Ishikawa (cell line): ENCODE results near the gene COL20A1.

Source experiments
- CEBPB ChIP-seq: IDR thresholded peaks from 2 replicates; pipeline ENCODE4 v1.6.1; 2012
- CREB1 ChIP-seq: IDR thresholded peaks from 2 replicates; pipeline ENCODE4 v1.6.1; 2012; ENCODE audit warnings: low read depth
- EGR1 ChIP-seq: IDR thresholded peaks from 2 replicates; pipeline ENCODE4 v1.6.1; 2012
- EP300 ChIP-seq: IDR thresholded peaks from 2 replicates; pipeline ENCODE4 v1.6.1; 2012; ENCODE audit warnings: borderline replicate concordance
- FOXM1 ChIP-seq: IDR thresholded peaks from 2 replicates; pipeline ENCODE4 v1.6.1; 2012; ENCODE audit warnings: low read depth, borderline replicate concordance
- MAX ChIP-seq: IDR thresholded peaks from 2 replicates; pipeline ENCODE4 v1.6.1; 2012
- NFIC ChIP-seq: IDR thresholded peaks from 2 replicates; pipeline ENCODE4 v1.6.1; 2012
- RAD21 ChIP-seq: IDR thresholded peaks from 2 replicates; pipeline ENCODE4 v1.6.1; 2012; ENCODE audit warnings: low read depth
- REST ChIP-seq: IDR thresholded peaks from 2 replicates; pipeline ENCODE4 v1.6.1; 2012; ENCODE audit warnings: low read depth, mild to moderate bottlenecking
- TAF1 ChIP-seq: IDR thresholded peaks from 2 replicates; pipeline ENCODE4 v1.6.1; 2012; ENCODE audit warnings: low read depth, mild to moderate bottlenecking
- TCF12 ChIP-seq: IDR thresholded peaks from 2 replicates; pipeline ENCODE4 v1.6.1; 2012; ENCODE audit warnings: low read depth
- TEAD4 ChIP-seq: IDR thresholded peaks from 2 replicates; pipeline ENCODE4 v1.6.1; 2012
- USF1 ChIP-seq: IDR thresholded peaks from 2 replicates; pipeline ENCODE4 v1.6.1; 2012
- YY1 ChIP-seq: IDR thresholded peaks from 2 replicates; pipeline ENCODE4 v1.6.1; 2012; ENCODE audit warnings: low read depth
- ZBTB7A ChIP-seq: IDR thresholded peaks from 2 replicates; pipeline ENCODE4 v1.6.1; 2012; ENCODE audit warnings: low read depth

Gene COL20A1

GRCh38 chr20:63370618-63371187 lies 77.7 kb downstream of the COL20A1 start:
- no peak for TF ChIP-seq EGR1
- TF ChIP-seq USF1 = no peak
- TF ChIP-seq YY1 = no peak
- TF ChIP-seq CREB1 = no peak
- no peak for TF ChIP-seq TAF1
- no peak for TF ChIP-seq FOXM1
- no peak for TF ChIP-seq CEBPB

- TF ChIP-seq CEBPB (no peak), TCF12 (no peak), TAF1 (no peak), NFIC (no peak), CREB1 (no peak), MAX (no peak), USF1 (no peak), ZBTB7A (no peak), REST (no peak), EGR1 (no peak), EP300 (no peak), FOXM1 (no peak)
Measured at GRCh38 chr20:63371291-63371865, 78.4 kb downstream of the COL20A1 start.

GRCh38 chr20:63372971-63373885 lies 80.2 kb downstream of the COL20A1 start:
- TF ChIP-seq TCF12 (no peak), CEBPB (no peak), FOXM1 (no peak), REST (no peak), EGR1 (no peak), EP300 (no peak), TEAD4 (no peak), MAX (no peak), CREB1 (no peak), USF1 (no peak), NFIC (no peak), TAF1 (no peak), YY1 (no peak), ZBTB7A (no peak), RAD21 (no peak)

GRCh38 chr20:63373996-63374395 lies 81.0 kb downstream of the COL20A1 start:
- TF ChIP-seq CREB1 (no peak), YY1 (no peak), TEAD4 (no peak), RAD21 (no peak), TAF1 (no peak), TCF12 (no peak), FOXM1 (no peak), USF1 (no peak), REST (no peak), CEBPB (no peak), NFIC (no peak)
